Neural cell (in vitro differentiated cells): ENCODE data around the gene NMNAT3. TPM values are rescaled to one million over a fixed set of nuclear protein-coding genes. Genes with fewer than 3 reads are reported as not detected.

Source experiments
- H2AFZ ChIP-seq: fragments of 200-600, 300-800 bp; sonication (generic), shearing (Covaris generic); 2 replicates; pipeline ENCODE4 v1.6.0; 2014; ENCODE audit warnings: low read depth, mild to moderate bottlenecking, antibody characterized with exemption, low read length, moderate library complexity
- H3F3A ChIP-seq: fragments of 200-600 bp; shearing (Covaris generic); 2 replicates; pipeline ENCODE4 v1.6.1; 2016; ENCODE audit warnings: mild to moderate bottlenecking, moderate library complexity, mixed read lengths, antibody characterized with exemption, low read length; ENCODE audit not compliant: insufficient read depth, poor library complexity, severe bottlenecking
- H3K27ac ChIP-seq: fragments of 200-600, 300-800 bp; sonication (generic), shearing (Covaris generic); 2 replicates; pipeline ENCODE4 v1.5.1; 2014; ENCODE audit warnings: mild to moderate bottlenecking, low read length, moderate library complexity
- H3K27me3 ChIP-seq: fragments of 300-800, 200-600 bp; sonication (generic), shearing (Covaris generic); 2 replicates; pipeline ENCODE4 v1.6.0; 2014; ENCODE audit warnings: mild to moderate bottlenecking, low read depth, low read length, moderate library complexity; ENCODE audit not compliant: insufficient read depth
- H3K36me3 ChIP-seq: fragments of 300-800, 200-600 bp; sonication (generic), shearing (Covaris generic); 2 replicates; pipeline ENCODE4 v1.5.1; 2014; ENCODE audit warnings: mild to moderate bottlenecking, antibody characterized with exemption, low read length, moderate library complexity; ENCODE audit not compliant: insufficient read depth
- H3K4me2 ChIP-seq: fragments of 300-800, 200-600 bp; sonication (generic), shearing (Covaris generic); 2 replicates; pipeline ENCODE4 v1.6.0; 2014; ENCODE audit warnings: mild to moderate bottlenecking, low read length
- H3K4me3 ChIP-seq: fragments of 300-800, 200-600 bp; sonication (generic), shearing (Covaris generic); 2 replicates; pipeline ENCODE4 v1.5.1; 2014; ENCODE audit warnings: mild to moderate bottlenecking, low read length, moderate library complexity
- H3K79me2 ChIP-seq: fragments of 200-600 bp; shearing (Covaris generic); replicated peaks from 2 replicates; pipeline ENCODE4 v1.6.0; 2014; ENCODE audit warnings: mild to moderate bottlenecking, low read length, moderate library complexity; ENCODE audit not compliant: insufficient read depth
- H3K9ac ChIP-seq: fragments of 300-800, 200-600 bp; sonication (generic), shearing (Covaris generic); 2 replicates; pipeline ENCODE4 v1.6.1; 2016; ENCODE audit warnings: mild to moderate bottlenecking, low read length, mixed read lengths
- H3K9me2 ChIP-seq: fragments of 200-600 bp; shearing (Covaris generic); 2 replicates; pipeline ENCODE4 v1.6.1; 2016; ENCODE audit warnings: mild to moderate bottlenecking, low read length, mixed read lengths; ENCODE audit not compliant: insufficient read depth
- H3K9me3 ChIP-seq: fragments of 200-600, 300-800 bp; sonication (generic), shearing (Covaris generic); 2 replicates; pipeline ENCODE4 v1.6.1; 2016; ENCODE audit warnings: mild to moderate bottlenecking, mixed run types, low read length, moderate library complexity, mixed read lengths
- H4K20me1 ChIP-seq: fragments of 200-600 bp; shearing (Covaris generic); 2 replicates; pipeline ENCODE4 v1.6.1; 2016; ENCODE audit warnings: mild to moderate bottlenecking, mixed run types; ENCODE audit not compliant: insufficient read depth
- EP300 ChIP-seq: fragments of 450-650 bp; conservative IDR thresholded peaks from 2 replicates; pipeline ENCODE4 v1.6.1; 2014; ENCODE audit warnings: antibody characterized with exemption, mild to moderate bottlenecking, moderate library complexity; ENCODE audit not compliant: poor library complexity, severe bottlenecking
- EZH2 ChIP-seq: fragments of 200-600, 300-800 bp; shearing (Covaris generic), sonication (generic); IDR thresholded peaks from 2 replicates; pipeline ENCODE4 v1.6.1; 2014; ENCODE audit warnings: antibody characterized with exemption, low read length, borderline replicate concordance, mild to moderate bottlenecking; ENCODE audit not compliant: insufficient read depth, poor library complexity, severe bottlenecking
- MXI1 ChIP-seq: fragments of 450-650 bp; conservative IDR thresholded peaks from 2 replicates; pipeline ENCODE4 v1.6.1; 2014; ENCODE audit warnings: antibody characterized with exemption, mild to moderate bottlenecking; ENCODE audit not compliant: poor library complexity, severe bottlenecking
- POLR2AphosphoS5 ChIP-seq: IDR thresholded peaks from 2 replicates; pipeline ENCODE4 v1.6.1; 2012
- RAD21 ChIP-seq: fragments of 450-650 bp; conservative IDR thresholded peaks from 2 replicates; pipeline ENCODE4 v1.6.1; 2014; ENCODE audit warnings: antibody characterized with exemption, mild to moderate bottlenecking, moderate library complexity
- SMC3 ChIP-seq: fragments of 450-650 bp; conservative IDR thresholded peaks from 2 replicates; pipeline ENCODE4 v1.6.1; 2014; ENCODE audit warnings: antibody characterized with exemption, mild to moderate bottlenecking, moderate library complexity; ENCODE audit not compliant: poor library complexity
- TAF1 ChIP-seq: IDR thresholded peaks from 2 replicates; pipeline ENCODE4 v1.6.1; 2012; ENCODE audit warnings: low read depth
- polyA plus RNA-seq: library from polyadenylated mRNA; depleted of rRNA; stranded (reverse); fragments of >200 nt; gene quantifications from 2 replicates; pipeline ENCODE4 v1.2.3, GENCODE V29; 2014
- TF ChIP-seq, protein P1 (sequence below): IDR thresholded peaks from 2 replicates; pipeline ENCODE4 v1.6.1; 2012; ENCODE audit warnings: borderline replicate concordance
- TF ChIP-seq, protein P2 (sequence below): fragments of 450-650 bp; IDR thresholded peaks from 2 replicates; pipeline ENCODE4 v1.5.1; 2014; ENCODE audit warnings: antibody characterized with exemption, mild to moderate bottlenecking, moderate library complexity; ENCODE audit not compliant: poor library complexity, severe bottlenecking

Gene NMNAT3
- polyA plus RNA-seq, 1 donor from 2014 or later, result 2.3 TPM

- Histone ChIP-seq H3K36me3 (no peaks in the 10 kb centered on the region), H2AFZ (no peak overlapping the region), H4K20me1 (no peaks in the 10 kb centered on the region), H3K9me3 (no peaks in the 10 kb centered on the region), H3K4me3 (no peak overlapping the region), H3K9ac (no peak overlapping the region), H3F3A (no peaks in the 10 kb centered on the region), H3K4me2 (no peak overlapping the region), H3K79me2 (no peaks in the 10 kb centered on the region), H3K27ac (no peak overlapping the region), H3K9me2 (no peaks in the 10 kb centered on the region), H3K27me3 (no peaks in the 10 kb centered on the region)
- TF ChIP-seq SMC3, result no peak
- TF ChIP-seq, protein P1, sequence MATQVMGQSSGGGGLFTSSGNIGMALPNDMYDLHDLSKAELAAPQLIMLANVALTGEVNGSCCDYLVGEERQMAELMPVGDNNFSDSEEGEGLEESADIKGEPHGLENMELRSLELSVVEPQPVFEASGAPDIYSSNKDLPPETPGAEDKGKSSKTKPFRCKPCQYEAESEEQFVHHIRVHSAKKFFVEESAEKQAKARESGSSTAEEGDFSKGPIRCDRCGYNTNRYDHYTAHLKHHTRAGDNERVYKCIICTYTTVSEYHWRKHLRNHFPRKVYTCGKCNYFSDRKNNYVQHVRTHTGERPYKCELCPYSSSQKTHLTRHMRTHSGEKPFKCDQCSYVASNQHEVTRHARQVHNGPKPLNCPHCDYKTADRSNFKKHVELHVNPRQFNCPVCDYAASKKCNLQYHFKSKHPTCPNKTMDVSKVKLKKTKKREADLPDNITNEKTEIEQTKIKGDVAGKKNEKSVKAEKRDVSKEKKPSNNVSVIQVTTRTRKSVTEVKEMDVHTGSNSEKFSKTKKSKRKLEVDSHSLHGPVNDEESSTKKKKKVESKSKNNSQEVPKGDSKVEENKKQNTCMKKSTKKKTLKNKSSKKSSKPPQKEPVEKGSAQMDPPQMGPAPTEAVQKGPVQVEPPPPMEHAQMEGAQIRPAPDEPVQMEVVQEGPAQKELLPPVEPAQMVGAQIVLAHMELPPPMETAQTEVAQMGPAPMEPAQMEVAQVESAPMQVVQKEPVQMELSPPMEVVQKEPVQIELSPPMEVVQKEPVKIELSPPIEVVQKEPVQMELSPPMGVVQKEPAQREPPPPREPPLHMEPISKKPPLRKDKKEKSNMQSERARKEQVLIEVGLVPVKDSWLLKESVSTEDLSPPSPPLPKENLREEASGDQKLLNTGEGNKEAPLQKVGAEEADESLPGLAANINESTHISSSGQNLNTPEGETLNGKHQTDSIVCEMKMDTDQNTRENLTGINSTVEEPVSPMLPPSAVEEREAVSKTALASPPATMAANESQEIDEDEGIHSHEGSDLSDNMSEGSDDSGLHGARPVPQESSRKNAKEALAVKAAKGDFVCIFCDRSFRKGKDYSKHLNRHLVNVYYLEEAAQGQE, result no peak
- no peak for TF ChIP-seq MXI1
- TF ChIP-seq, protein P2, sequence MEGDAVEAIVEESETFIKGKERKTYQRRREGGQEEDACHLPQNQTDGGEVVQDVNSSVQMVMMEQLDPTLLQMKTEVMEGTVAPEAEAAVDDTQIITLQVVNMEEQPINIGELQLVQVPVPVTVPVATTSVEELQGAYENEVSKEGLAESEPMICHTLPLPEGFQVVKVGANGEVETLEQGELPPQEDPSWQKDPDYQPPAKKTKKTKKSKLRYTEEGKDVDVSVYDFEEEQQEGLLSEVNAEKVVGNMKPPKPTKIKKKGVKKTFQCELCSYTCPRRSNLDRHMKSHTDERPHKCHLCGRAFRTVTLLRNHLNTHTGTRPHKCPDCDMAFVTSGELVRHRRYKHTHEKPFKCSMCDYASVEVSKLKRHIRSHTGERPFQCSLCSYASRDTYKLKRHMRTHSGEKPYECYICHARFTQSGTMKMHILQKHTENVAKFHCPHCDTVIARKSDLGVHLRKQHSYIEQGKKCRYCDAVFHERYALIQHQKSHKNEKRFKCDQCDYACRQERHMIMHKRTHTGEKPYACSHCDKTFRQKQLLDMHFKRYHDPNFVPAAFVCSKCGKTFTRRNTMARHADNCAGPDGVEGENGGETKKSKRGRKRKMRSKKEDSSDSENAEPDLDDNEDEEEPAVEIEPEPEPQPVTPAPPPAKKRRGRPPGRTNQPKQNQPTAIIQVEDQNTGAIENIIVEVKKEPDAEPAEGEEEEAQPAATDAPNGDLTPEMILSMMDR, result no peak
- no peak for TF ChIP-seq RAD21
- TF ChIP-seq POLR2AphosphoS5, result no peak
Measured at GRCh38 chr3:139602003-139602402, 75.8 kb downstream of the NMNAT3 start.

DNA sequence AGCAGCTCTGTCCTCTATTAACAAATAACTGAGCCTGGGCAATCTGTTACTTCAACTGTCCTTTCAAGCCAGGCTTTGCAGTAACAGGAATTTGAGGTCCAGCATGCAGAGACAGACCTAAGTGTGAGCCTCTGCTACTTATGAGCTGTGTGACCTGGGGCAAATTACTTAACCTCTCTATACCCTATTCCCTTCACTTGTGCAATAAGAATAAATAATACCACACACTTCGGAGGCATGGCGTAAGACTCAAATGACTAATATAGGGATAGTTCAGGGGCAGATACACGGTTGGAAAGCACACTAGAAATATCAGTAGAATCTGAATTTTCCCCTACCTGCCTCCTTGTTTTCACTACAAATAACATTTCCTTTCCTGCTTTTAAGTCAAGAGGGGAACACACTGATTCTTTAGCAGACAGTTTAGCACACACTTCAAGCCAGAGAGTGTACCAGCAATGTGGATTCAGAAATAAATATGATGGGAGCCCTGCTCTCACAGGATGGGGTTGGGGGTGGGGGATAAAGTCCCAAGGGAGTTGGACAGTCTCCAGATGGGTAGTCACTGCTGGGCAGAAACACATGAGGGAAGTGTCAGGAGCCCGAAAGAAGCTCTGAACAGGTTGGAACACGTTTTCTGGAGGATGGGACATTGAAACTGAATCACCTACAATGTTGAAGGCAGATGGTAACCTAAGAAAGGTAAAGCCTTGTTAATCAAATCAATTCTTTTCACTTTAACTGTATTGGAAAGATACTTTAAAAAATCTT is 76.4 kb downstream of the NMNAT3 start:
- no peaks in the 10 kb centered on the region for H3K79me2 ChIP-seq
- H3K9me3 ChIP-seq, result no peaks in the 10 kb centered on the region
- no peak overlapping the region for H3K4me3 ChIP-seq
- no peak overlapping the region for H3K27ac ChIP-seq
- no peaks in the 10 kb centered on the region for H3F3A ChIP-seq
- H3K4me2 ChIP-seq, result no peak overlapping the region
- no peaks in the 10 kb centered on the region for H3K27me3 ChIP-seq
- H2AFZ ChIP-seq, result no peak overlapping the region
- H4K20me1 ChIP-seq, result no peaks in the 10 kb centered on the region
- H3K9me2 ChIP-seq, result no peaks in the 10 kb centered on the region
- TF ChIP-seq SMC3 (no peak), RAD21 (no peak), TAF1 (no peak), EZH2 (no peak), POLR2AphosphoS5 (no peak), MXI1 (no peak), EP300 (no peak)
- TF ChIP-seq, protein P1, result no peak
- TF ChIP-seq, protein P2, result no peak
- no peaks in the 10 kb centered on the region for H3K36me3 ChIP-seq
- H3K9ac ChIP-seq, result no peak overlapping the region
